Esophagus squamous epithelium (tissue), 5 donors: Measurements from ENCODE around the gene MTAP. TPM values are rescaled to one million over a fixed set of nuclear protein-coding genes. Genes with fewer than 3 reads are reported as not detected.
A peak's percentile ranks its signal among the peaks of the same experiment; 100 is the strongest.

Experiments used
- DNase-seq: peaks from one replicate; lab custom pipeline; 2025; lab: John Stamatoyannopoulos, UW
- H3K27ac ChIP-seq, 4 donors: fragments of 200-600 bp; sonication (generic); one replicate each; pipeline ENCODE4 v1.5.1; 2016 to 2019; ENCODE audit warnings: mild to moderate bottlenecking in 1 of 4
- H3K27me3 ChIP-seq, 4 donors: fragments of 200-600 bp; sonication (generic); 1 replicate in 3 of 4; 2 replicates in 1 of 4; pipeline versions ENCODE4 v1.5.1 to v1.6.0; 2017 to 2021; ENCODE audit warnings: antibody characterized with exemption in 1 of 4
- H3K36me3 ChIP-seq, 3 donors: fragments of 200-600 bp; sonication (generic); one replicate each; pipeline ENCODE4 v1.5.1; 2016 to 2019
- H3K4me1 ChIP-seq, 3 donors: fragments of 200-600 bp; sonication (generic); one replicate each; pipeline ENCODE4 v1.5.1; 2017 to 2019
- H3K4me3 ChIP-seq, 4 donors: fragments of 200-600 bp; sonication (generic); 1 replicate in 3 of 4; 2 replicates in 1 of 4; pipeline ENCODE4 v1.5.1; 2016 to 2019; ENCODE audit warnings: mild to moderate bottlenecking in 2 of 4, moderate library complexity in 1 of 4
- H3K9me3 ChIP-seq, 3 donors: fragments of 200-600 bp; sonication (generic); one replicate each; pipeline ENCODE4 v1.5.1; 2016 to 2019
- CTCF ChIP-seq, 6 experiments: fragments of 450-650 bp in 4 of 6; fragments of 200-600 bp in 2 of 6; sonication (generic) in 2 of 6; IDR thresholded peaks; one replicate each; pipeline ENCODE4 v1.5.1; 2016 to 2019; ENCODE audit warnings: antibody characterized with exemption in 6 of 6, mild to moderate bottlenecking in 4 of 6, moderate library complexity in 4 of 6
- POLR2A ChIP-seq, 4 donors: fragments of 450-650 bp; IDR thresholded peaks; one replicate each; pipeline ENCODE4 v1.6.1; 2017; ENCODE audit warnings: antibody characterized with exemption in 4 of 4, mild to moderate bottlenecking in 4 of 4, moderate library complexity in 3 of 4
- WGBS, 2 donors: methylation state at CpG; one replicate each; pipeline ENCODE4 v1.1.5; 2018; 5-methylcytosine and 5-hydroxymethylcytosine counted together
- intact Hi-C: fragments of 100-400 bp; cut with DNase I; formaldehyde crosslinking; loops from one replicate; pipeline ENCODE4 v1.15.0; 2022
- total RNA-seq, 4 donors: library from RNA; depleted of rRNA; stranded (reverse); fragments of >200 nt; gene quantifications; one replicate each; pipeline ENCODE4 v1.1.0, GENCODE V29; 2016
- donor health status: DM: yes; HTN: yes; CAD: no.

MTAP gene
- total RNA-seq, 4 donors from 2014 or later = 16.1 to 37.4 (median 27.6) TPM

DNA sequence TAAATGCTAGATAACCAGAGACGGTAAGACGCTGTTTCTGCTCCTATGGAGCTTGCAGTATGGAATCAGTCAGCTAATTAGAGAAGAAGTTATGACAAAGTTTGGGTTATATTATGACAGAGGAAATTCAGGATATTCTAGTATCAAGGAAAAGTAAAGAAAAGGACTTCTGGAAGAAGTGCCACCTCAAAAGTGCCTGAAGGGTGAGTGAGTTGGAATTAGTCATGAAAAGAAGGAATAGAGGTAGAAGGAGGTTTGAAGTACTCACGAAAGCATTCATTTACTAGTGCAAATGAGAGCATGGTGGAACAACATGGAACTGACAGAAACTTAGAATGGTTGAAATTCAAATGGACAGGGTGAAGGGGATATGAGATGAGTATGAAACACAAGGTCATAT lies 40.4 kb upstream of the MTAP start:
- no peak for DNase-seq
- TF ChIP-seq POLR2A (IDR thresholded peaks at IDR 0.05) = no peak
- no peak for TF ChIP-seq CTCF (IDR thresholded peaks at IDR 0.05)
- no peak overlapping the region for H3K4me3 ChIP-seq
- peaks cover 0 to 21% (median 9%) of the 10 kb centered on the region in 3 donors for H3K4me1 ChIP-seq
- no peak overlapping the region for H3K27ac ChIP-seq
- H3K36me3 ChIP-seq = no peaks in the 10 kb centered on the region
- intact Hi-C loops = no loop called here
- H3K9me3 ChIP-seq = no peaks in the 10 kb centered on the region
- no peaks in the 10 kb centered on the region for H3K27me3 ChIP-seq
- WGBS, 2 donors = 80 to 81% methylated on average over 3 of the region's 3 CpGs

GRCh38 chr9:21764846-21765245 lies 37.6 kb upstream of the MTAP start:
- WGBS, 2 donors = 68 to 75% methylated on average over 3 of the region's 3 CpGs
- no peak overlapping the region for H3K4me3 ChIP-seq
- no peak for DNase-seq
- H3K27ac ChIP-seq = no peak overlapping the region
- TF ChIP-seq CTCF (IDR thresholded peaks at IDR 0.05) (no peak), POLR2A (IDR thresholded peaks at IDR 0.05) (no peak)
- intact Hi-C loops = no loop called here
- no peaks in the 10 kb centered on the region for H3K4me1 ChIP-seq
- no peaks in the 10 kb centered on the region for H3K9me3 ChIP-seq
- no peaks in the 10 kb centered on the region for H3K36me3 ChIP-seq
- peaks cover 0 to 25% (median 0%) of the 10 kb centered on the region in 4 donors for H3K27me3 ChIP-seq

DNA sequence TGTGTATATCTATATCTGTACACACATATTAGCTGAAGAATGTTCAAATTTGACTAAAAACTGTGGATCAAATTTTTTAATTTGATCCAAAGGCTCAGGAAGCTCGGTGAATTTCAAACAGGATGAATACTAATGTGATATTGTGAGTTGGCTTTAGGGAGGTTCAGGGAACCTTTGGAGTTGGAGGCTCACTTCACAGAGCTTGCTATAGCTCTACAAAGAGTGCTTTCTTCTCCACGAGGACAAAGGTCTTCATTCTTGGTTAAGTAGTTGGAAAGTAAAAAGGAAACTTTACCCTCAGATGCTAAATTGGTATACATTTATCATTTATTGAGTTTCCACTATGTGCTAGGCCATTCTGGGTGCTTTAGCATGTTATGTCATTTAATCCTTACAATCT lies 36.3 kb upstream of the MTAP start:
- H3K9me3 ChIP-seq = no peaks in the 10 kb centered on the region
- intact Hi-C loops = no loop called here
- H3K27me3 ChIP-seq = peaks cover 0 to 29% (median 0%) of the 10 kb centered on the region in 4 donors
- DNase-seq = no peak
- H3K4me3 ChIP-seq = no peak overlapping the region
- WGBS, 2 donors = 62 to 77% methylated on average over 2 of the region's 2 CpGs
- no peaks in the 10 kb centered on the region for H3K36me3 ChIP-seq
- TF ChIP-seq POLR2A (IDR thresholded peaks at IDR 0.05) (no peak), CTCF (IDR thresholded peaks at IDR 0.05) (no peak)
- H3K27ac ChIP-seq = no peak overlapping the region
- peaks cover 0 to 9% (median 4%) of the 10 kb centered on the region in 3 donors for H3K4me1 ChIP-seq

DNA sequence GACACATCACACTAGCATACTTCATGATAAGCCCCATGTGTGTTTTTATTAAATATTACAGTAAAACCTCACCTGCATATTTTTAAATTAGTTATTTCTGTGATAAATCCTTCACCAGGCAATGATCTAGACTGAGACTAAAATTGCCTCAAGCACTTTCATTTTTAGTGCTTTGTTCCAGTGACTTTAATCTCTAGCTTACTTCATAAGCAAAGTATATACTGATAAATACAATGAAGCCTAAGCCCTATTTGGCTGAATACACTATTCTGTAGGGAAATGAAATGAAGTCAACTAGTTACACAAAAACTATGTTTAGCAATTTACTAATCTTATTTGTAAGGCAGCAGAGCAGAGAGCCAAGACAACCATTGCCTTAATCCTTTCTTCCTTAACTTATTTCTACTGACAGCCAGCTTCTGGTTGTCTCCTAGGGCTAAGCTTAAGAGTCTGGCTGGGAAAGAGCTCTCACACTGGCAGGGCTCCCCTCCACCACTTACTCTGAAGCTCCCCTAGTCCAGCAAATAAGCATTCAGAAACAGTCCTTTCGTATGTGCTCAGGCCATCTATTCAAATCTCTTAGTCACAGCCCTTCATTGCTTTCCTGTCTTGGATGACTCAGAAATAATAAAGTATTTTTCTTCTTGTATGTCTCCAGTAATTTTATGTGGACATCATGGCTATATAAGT lies 31.4 kb upstream of the MTAP start:
- Histone ChIP-seq H3K27ac (peak overlapping the region in 2 of 4 donors; percentile 37 to 53), H3K27me3 (peaks cover 0 to 51% (median 0%) of the 10 kb centered on the region in 4 donors), H3K36me3 (no peaks in the 10 kb centered on the region), H3K4me1 (peaks cover 3 to 21% (median 7%) of the 10 kb centered on the region in 3 donors), H3K9me3 (no peaks in the 10 kb centered on the region), H3K4me3 (no peak overlapping the region)
- TF ChIP-seq CTCF (IDR thresholded peaks at IDR 0.05) (no peak), POLR2A (IDR thresholded peaks at IDR 0.05) (no peak)
- 13 to 33% methylated on average over 1 of the region's 1 CpG for WGBS, 2 donors
- intact Hi-C loops = loop anchor here (10.0 kb wide), 1 partner anchor 76 kb away; no protein-coding TSS in a partner anchor
- no peak for DNase-seq

GRCh38 chr9:21777701-21778100 lies 24.7 kb upstream of the MTAP start:
- H3K9me3 ChIP-seq = no peaks in the 10 kb centered on the region
- H3K27me3 ChIP-seq = peaks cover 0 to 20% (median 0%) of the 10 kb centered on the region in 4 donors
- no peaks in the 10 kb centered on the region for H3K36me3 ChIP-seq
- DNase-seq = no peak
- WGBS, 2 donors = 75 to 89% methylated on average over 1 of the region's 1 CpG
- TF ChIP-seq POLR2A (IDR thresholded peaks at IDR 0.05) (no peak), CTCF (IDR thresholded peaks at IDR 0.05) (no peak)
- peaks cover 0 to 10% (median 0%) of the 10 kb centered on the region in 3 donors for H3K4me1 ChIP-seq
- no peak overlapping the region for H3K27ac ChIP-seq
- intact Hi-C loops = loop anchor here (10.0 kb wide), 1 partner anchor 83 kb away; no protein-coding TSS in a partner anchor
- H3K4me3 ChIP-seq = no peak overlapping the region
